ENCODE data around the gene FGF6. TPM values are rescaled to one million over a fixed set of nuclear protein-coding genes. Genes with fewer than 3 reads are reported as not detected.

The FGF6 gene
- total and polyA plus RNA-seq, 9 of the 15 experiments (the other 6 are each of a cell fraction or from before 2014, with no cell fraction given): 0.14 TPM; not detected in 8

GRCh38 chr12:4443616-4444015 lies 2.0 kb downstream of the FGF6 start:
- Histone ChIP-seq H3K27ac (ENCODE audit: extremely low read depth, low read depth, low read length) (no peak overlapping the region), H3K79me2 (ENCODE audit: control insufficient read depth, insufficient read depth, low read length) (no peaks in the 10 kb centered on the region), H3K4me2 (ENCODE audit: insufficient read depth, low read length) (no peak overlapping the region), H3K27me3 (ENCODE audit: control insufficient read depth in 2 of 2, insufficient read depth in 2 of 2, low read length in 2 of 2) (peaks cover 14 to 47% of the 10 kb centered on the region in 2 experiments; a peak in 4 of 5 replicates), H4K20me1 (replicated peaks; ENCODE audit: control insufficient read depth, insufficient read depth, low read length) (no peaks in the 10 kb centered on the region; the same call in 1 of the 2 replicates), H3K9me3 (replicated peaks; ENCODE audit: control insufficient read depth, insufficient read depth, low read depth, low read length) (no peaks in the 10 kb centered on the region), H3K4me1 (replicated peaks in 1 of 2; ENCODE audit: control insufficient read depth in 2 of 2, insufficient read depth in 2 of 2, low read length in 2 of 2) (no peaks in the 10 kb centered on the region; a peak in 1 of 5 replicates), H3K4me3 (no peak overlapping the region), H2AFZ (ENCODE audit: low read depth, low read length) (no peak overlapping the region), H3K36me3 (ENCODE audit: control insufficient read depth, insufficient read depth, low read length) (no peaks in the 10 kb centered on the region), H3K9me1 (ENCODE audit: control insufficient read depth, insufficient read depth, low read length) (no peaks in the 10 kb centered on the region), H3K9ac (ENCODE audit: insufficient read depth in 1 of 2, low read depth in 2 of 2, low read length in 2 of 2) (no peak overlapping the region)
- intact Hi-C loops (cut with micrococcal nuclease): no loop called here
- FAIRE-seq (no peak), DNase-seq (ENCODE audit: extremely low read depth in 1 of 4, low spot score in 3 of 4) (no peak), ATAC-seq (no peak)
- 10% methylated on average over 12 of the region's 17 CpGs for WGBS (ENCODE audit: insufficient coverage, low coverage, missing lambda C conversion rate)
- ChIA-PET CTCF (ENCODE audit: low intra/inter-chr PET ratio) (no interaction called here), POLR2A (interaction anchor here (0.5 kb wide), 1 partner anchor 13 kb away, joined by 3 read pairs; no protein-coding TSS in a partner anchor)
- in situ Hi-C loops (cut with MboI): no loop called here
- BruUV-seq (replicated peaks): no TSS peak
- TF ChIP-seq ZNF146 (CRISPR knock-in tag; IDR thresholded peaks at IDR 0.05; ENCODE audit: unreplicated experiment) (no peak), XRCC5 (IDR thresholded peaks at IDR 0.05; ENCODE audit: low read depth, low read length) (no peak), ZFP36 (IDR thresholded peaks at IDR 0.05; ENCODE audit: low read depth, low read length, partially characterized antibody) (no peak), BCL6 (CRISPR knock-in tag; IDR thresholded peaks at IDR 0.05) (no peak), ELF4 (CRISPR knock-in tag; IDR thresholded peaks at IDR 0.05) (no peak), ZHX1 (conservative IDR thresholded peaks at IDR 0.05; ENCODE audit: low read length) (no peak), ZNF668 (CRISPR knock-in tag; IDR thresholded peaks at IDR 0.05) (no peak), BCLAF1 (IDR thresholded peaks at IDR 0.05; ENCODE audit: borderline replicate concordance in 1 of 2, control insufficient read depth in 1 of 2, low read depth in 2 of 2, low read length in 1 of 2) (no peak), RBM15 (IDR thresholded peaks at IDR 0.05; ENCODE audit: insufficient read depth, low read length) (no peak), BRF1 (IDR thresholded peaks at IDR 0.05; ENCODE audit: borderline replicate concordance, extremely low read depth, insufficient read length) (no peak), E2F5 (CRISPR knock-in tag; IDR thresholded peaks at IDR 0.05) (no peak)
- TF ChIP-seq, protein P1, sequence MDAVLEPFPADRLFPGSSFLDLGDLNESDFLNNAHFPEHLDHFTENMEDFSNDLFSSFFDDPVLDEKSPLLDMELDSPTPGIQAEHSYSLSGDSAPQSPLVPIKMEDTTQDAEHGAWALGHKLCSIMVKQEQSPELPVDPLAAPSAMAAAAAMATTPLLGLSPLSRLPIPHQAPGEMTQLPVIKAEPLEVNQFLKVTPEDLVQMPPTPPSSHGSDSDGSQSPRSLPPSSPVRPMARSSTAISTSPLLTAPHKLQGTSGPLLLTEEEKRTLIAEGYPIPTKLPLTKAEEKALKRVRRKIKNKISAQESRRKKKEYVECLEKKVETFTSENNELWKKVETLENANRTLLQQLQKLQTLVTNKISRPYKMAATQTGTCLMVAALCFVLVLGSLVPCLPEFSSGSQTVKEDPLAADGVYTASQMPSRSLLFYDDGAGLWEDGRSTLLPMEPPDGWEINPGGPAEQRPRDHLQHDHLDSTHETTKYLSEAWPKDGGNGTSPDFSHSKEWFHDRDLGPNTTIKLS (IDR thresholded peaks at IDR 0.05; ENCODE audit: borderline replicate concordance, low read depth): no peak
- TF ChIP-seq, protein P2, sequence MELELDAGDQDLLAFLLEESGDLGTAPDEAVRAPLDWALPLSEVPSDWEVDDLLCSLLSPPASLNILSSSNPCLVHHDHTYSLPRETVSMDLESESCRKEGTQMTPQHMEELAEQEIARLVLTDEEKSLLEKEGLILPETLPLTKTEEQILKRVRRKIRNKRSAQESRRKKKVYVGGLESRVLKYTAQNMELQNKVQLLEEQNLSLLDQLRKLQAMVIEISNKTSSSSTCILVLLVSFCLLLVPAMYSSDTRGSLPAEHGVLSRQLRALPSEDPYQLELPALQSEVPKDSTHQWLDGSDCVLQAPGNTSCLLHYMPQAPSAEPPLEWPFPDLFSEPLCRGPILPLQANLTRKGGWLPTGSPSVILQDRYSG (tag; conservative IDR thresholded peaks at IDR 0.05; ENCODE audit: low read depth): no peak
